ENCODE results near the gene PRR19.

DNA sequence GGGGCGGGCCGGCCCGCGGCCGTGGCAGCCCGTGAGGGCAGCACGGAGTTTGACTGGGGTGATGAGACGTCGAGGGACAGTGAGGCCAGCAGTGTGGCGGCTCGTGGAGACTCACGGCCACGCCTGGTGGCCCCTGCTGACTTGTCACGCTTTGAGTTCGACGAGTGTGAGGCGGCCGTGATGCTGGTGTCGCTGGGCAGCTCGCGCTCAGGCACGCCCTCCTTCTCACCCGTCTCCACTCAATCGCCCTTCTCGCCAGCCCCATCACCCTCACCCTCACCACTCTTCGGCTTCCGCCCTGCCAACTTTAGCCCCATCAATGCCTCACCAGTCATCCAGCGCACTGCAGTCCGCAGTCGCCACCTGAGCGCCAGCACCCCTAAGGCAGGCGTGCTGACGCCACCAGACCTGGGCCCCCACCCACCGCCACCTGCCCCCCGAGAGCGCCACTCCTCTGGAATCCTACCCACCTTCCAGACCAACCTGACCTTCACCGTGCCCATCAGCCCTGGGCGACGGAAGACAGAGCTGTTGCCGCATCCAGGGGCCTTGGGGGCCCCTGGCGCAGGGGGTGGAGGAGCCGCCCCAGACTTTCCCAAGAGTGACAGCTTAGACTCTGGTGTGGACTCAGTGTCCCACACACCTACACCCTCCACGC is 28.4 kb upstream of the PRR19 start:
- no peak for TF ChIP-seq CTCF (IDR thresholded peaks at IDR 0.05; ENCODE audit: insufficient read depth, low read length, poor library complexity, severe bottlenecking)
- no peak for TF ChIP-seq EZH2phosphoT487 (conservative IDR thresholded peaks at IDR 0.05; ENCODE audit: low read length)

Data from SU-DHL-6 (cell line).